GM12891 (cell line): ENCODE measurements around the gene PLD1.

ENCODE experiments used
- PAX5 ChIP-seq: IDR thresholded peaks from 2 replicates; pipeline ENCODE4 v1.6.1; 2011; ENCODE audit warnings: low read length, moderate library complexity, mild to moderate bottlenecking; ENCODE audit not compliant: insufficient read depth, severe bottlenecking
- POLR2A ChIP-seq: IDR thresholded peaks from 2 replicates; pipeline ENCODE4 v1.6.1; 2011; ENCODE audit warnings: low read depth, low read length, control low read depth
- POLR2AphosphoS5 ChIP-seq: IDR thresholded peaks from 2 replicates; pipeline ENCODE4 v1.6.1; 2011; ENCODE audit warnings: low read depth, low read length, control low read depth
- POU2F2 ChIP-seq: IDR thresholded peaks from 2 replicates; pipeline ENCODE4 v1.6.1; 2011; ENCODE audit warnings: low read depth, mild to moderate bottlenecking, control low read depth, low read length, moderate library complexity
- SPI1 ChIP-seq: IDR thresholded peaks from 2 replicates; pipeline ENCODE4 v1.6.1; 2011; ENCODE audit warnings: low read depth, low read length, control low read depth
- TAF1 ChIP-seq: IDR thresholded peaks from 2 replicates; pipeline ENCODE4 v1.6.1; 2011; ENCODE audit warnings: low read depth, low read length, control low read depth

GRCh38 chr3:171822431-171823106, 12.3 kb upstream of the PLD1 start:
- no peak for TF ChIP-seq POLR2AphosphoS5
- no peak for TF ChIP-seq POLR2A
- no peak for TF ChIP-seq TAF1
- TF ChIP-seq SPI1 = no peak
- TF ChIP-seq POU2F2 = no peak
- TF ChIP-seq PAX5 = no peak
